RWPE1 (cell line): ENCODE data around the gene OSBPL9.
A peak's percentile ranks its signal among the peaks of the same experiment; 100 is the strongest.

Experiments used
- CTCF ChIA-PET: fragments of 350-600 bp; sonication (Branson Sonifier 250); formaldehyde crosslinking; extraction: SDS; loops from one replicate; lab custom pipeline; 2021; lab: Yijun Ruan, JAX
- POLR2A ChIA-PET: fragments of 400-600 bp; formaldehyde crosslinking; extraction: SDS; loops from one replicate; lab custom pipeline; 2020; ENCODE audit warnings: antibody characterized with exemption; ENCODE audit not compliant: low non-redundant PET; lab: Yijun Ruan, JAX
- DNase-seq: peaks from one replicate; pipeline ENCODE4 v3.0.0; 2012; ENCODE audit warnings: low spot score
- H3K27ac ChIP-seq: fragments of 450-650 bp; 2 replicates; pipeline ENCODE4 v1.5.1; 2017
- CTCF ChIP-seq: fragments of 450-650 bp; conservative IDR thresholded peaks from 2 replicates; pipeline ENCODE4 v1.5.1; 2017; ENCODE audit warnings: low read depth, mild to moderate bottlenecking

The OSBPL9 gene

GRCh38 chr1:51686450-51686849 is 69.6 kb downstream of the OSBPL9 start:
- POLR2A ChIA-PET, result no interaction called here

GRCh38 chr1:51689075-51689440 is 72.2 kb downstream of the OSBPL9 start:
- CTCF ChIA-PET, result interaction anchor here (0.7 kb wide), 1 partner anchor 74 kb away, joined by 6 read pairs; no protein-coding TSS in a partner anchor

More at GRCh38 chr1:51686450-51686849, 69.6 kb downstream of the OSBPL9 start:
- no peak for TF ChIP-seq CTCF
- CTCF ChIA-PET, result no interaction called here
- peak; percentile 33 for DNase-seq
- H3K27ac ChIP-seq, result no peak overlapping the region

GRCh38 chr1:51689643-51690042 is 72.8 kb downstream of the OSBPL9 start:
- DNase-seq, result no peak
- no peak overlapping the region for H3K27ac ChIP-seq
- no peak for TF ChIP-seq CTCF
- ChIA-PET POLR2A (no interaction called here), CTCF (interaction anchor here (0.7 kb wide), 1 partner anchor 74 kb away, joined by 6 read pairs; no protein-coding TSS in a partner anchor)

More at GRCh38 chr1:51689075-51689440, 72.2 kb downstream of the OSBPL9 start:
- no peak for DNase-seq
- POLR2A ChIA-PET, result no interaction called here
- TF ChIP-seq CTCF, result no peak
- H3K27ac ChIP-seq, result no peak overlapping the region

GRCh38 chr1:51690285-51690961 is 73.5 kb downstream of the OSBPL9 start:
- no peak overlapping the region for H3K27ac ChIP-seq
- CTCF ChIA-PET, result interaction anchor here (0.6 kb wide), 2 partner anchors 117 to 172 kb away, joined by 3 to 5 read pairs; no protein-coding TSS in a partner anchor
- no peak for TF ChIP-seq CTCF
- POLR2A ChIA-PET, result no interaction called here
- peak; percentile 27 for DNase-seq

- TF ChIP-seq CTCF, result no peak
- ChIA-PET POLR2A (no interaction called here), CTCF (no interaction called here)
- H3K27ac ChIP-seq, result no peak overlapping the region
- no peak for DNase-seq
Measured at GRCh38 chr1:51691920-51692319, 75.0 kb downstream of the OSBPL9 start.

GRCh38 chr1:51693419-51694155 is 76.7 kb downstream of the OSBPL9 start:
- ChIA-PET CTCF (no interaction called here), POLR2A (no interaction called here)
- H3K27ac ChIP-seq, result no peak overlapping the region
- peak; percentile 36 for DNase-seq
- TF ChIP-seq CTCF, result no peak
